ENCODE data around the gene SAMM50. TPM values are rescaled to one million over a fixed set of nuclear protein-coding genes. Genes with fewer than 3 reads are reported as not detected.

SAMM50 gene
- total and polyA plus RNA-seq, 12 donors = 15.3 to 90.6 (median 72.6) TPM

GRCh38 chr22:43931771-43932170 is 23.5 kb upstream of the SAMM50 start:
- Histone ChIP-seq H3K4me3 (no peak overlapping the region), H3K27me3 (peaks cover 0 to 18% (median 0%) of the 10 kb centered on the region in 7 donors), H3K27ac (no peak overlapping the region), H3K4me1 (peaks cover 0 to 4% (median 0%) of the 10 kb centered on the region in 9 donors), H3K9me3 (no peaks in the 10 kb centered on the region), H3K36me3 (no peaks in the 10 kb centered on the region)
- intact Hi-C loops (cut with DNase I) = no loop called here
- DNase-seq (no peak), ATAC-seq (no peak)
- TF ChIP-seq CTCF (IDR thresholded peaks at IDR 0.05) = no peak
- 63 to 70% methylated on average over 4 of the region's 4 CpGs for WGBS, 2 donors

GRCh38 chr22:43941449-43941848 is 13.8 kb upstream of the SAMM50 start:
- Histone ChIP-seq H3K27me3 (peaks cover 0 to 5% (median 0%) of the 10 kb centered on the region in 7 donors), H3K9me3 (peaks cover 0 to 13% (median 0%) of the 10 kb centered on the region in 11 donors), H3K36me3 (no peaks in the 10 kb centered on the region), H3K4me1 (no peaks in the 10 kb centered on the region), H3K27ac (no peak overlapping the region), H3K4me3 (no peak overlapping the region)
- ATAC-seq = no peak
- DNase-seq = no peak
- no peak for TF ChIP-seq CTCF (IDR thresholded peaks at IDR 0.05)
- intact Hi-C loops (cut with DNase I) = no loop called here
- WGBS, 2 donors = 79 to 81% methylated on average over 6 of the region's 6 CpGs

DNA sequence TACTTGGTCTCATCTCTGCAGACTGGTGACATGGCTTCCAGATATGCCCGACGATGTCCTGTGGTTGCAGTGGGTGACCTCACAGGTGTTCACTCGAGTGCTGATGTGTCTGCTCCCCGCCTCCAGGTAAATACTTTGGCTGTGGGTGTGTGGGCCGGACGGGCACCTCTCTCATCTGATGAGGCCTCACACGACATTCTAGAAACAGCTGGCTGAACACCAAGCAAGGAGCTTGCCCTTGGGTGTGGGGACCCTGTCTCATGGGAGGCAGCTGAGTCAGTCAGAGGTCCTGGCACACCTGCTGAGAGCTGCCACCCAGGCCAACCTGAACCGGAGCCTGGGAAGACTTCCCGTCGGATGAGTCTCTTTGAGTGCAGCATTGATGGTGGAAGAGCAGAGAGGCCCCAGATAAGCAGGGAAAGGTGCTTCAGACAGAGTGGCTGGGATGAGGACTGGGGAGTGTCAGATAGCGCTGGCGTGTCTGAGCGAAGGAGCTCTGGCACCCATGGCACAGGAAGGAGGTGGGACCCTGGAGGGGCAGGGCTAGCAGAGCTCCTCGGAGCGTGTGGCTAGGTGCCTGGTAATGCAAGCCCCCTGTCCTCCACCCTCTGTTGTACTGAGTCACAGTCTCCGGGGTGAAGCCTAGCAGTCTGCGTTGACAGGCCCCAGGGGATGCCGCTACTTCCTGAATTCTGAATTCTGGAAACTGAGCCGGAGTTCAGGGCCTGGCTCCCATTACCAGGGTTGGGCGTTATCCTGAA is 10.4 kb upstream of the SAMM50 start:
- Histone ChIP-seq H3K4me3 (no peak overlapping the region), H3K9me3 (peaks cover 0 to 13% (median 0%) of the 10 kb centered on the region in 11 donors), H3K27me3 (peaks cover 0 to 5% (median 0%) of the 10 kb centered on the region in 7 donors), H3K36me3 (no peaks in the 10 kb centered on the region), H3K27ac (no peak overlapping the region), H3K4me1 (no peaks in the 10 kb centered on the region)
- 76% methylated on average over 20 of the region's 20 CpGs for WGBS, 2 donors
- DNase-seq = no peak
- no peak for TF ChIP-seq CTCF (IDR thresholded peaks at IDR 0.05)
- ATAC-seq = no peak
- intact Hi-C loops (cut with DNase I) = no loop called here

- Histone ChIP-seq H3K4me1 (no peaks in the 10 kb centered on the region), H3K36me3 (no peaks in the 10 kb centered on the region), H3K27me3 (peaks cover 0 to 5% (median 0%) of the 10 kb centered on the region in 7 donors), H3K27ac (no peak overlapping the region), H3K4me3 (no peak overlapping the region), H3K9me3 (peaks cover 0 to 13% (median 0%) of the 10 kb centered on the region in 11 donors)
- TF ChIP-seq CTCF (IDR thresholded peaks at IDR 0.05) = peak; percentile 23 to 69 (median 55)
- 53 to 54% methylated on average over 12 of the region's 12 CpGs for WGBS, 2 donors
- intact Hi-C loops (cut with DNase I) = no loop called here
- ATAC-seq = peak; percentile 49 to 90 (median 78)
- DNase-seq = peak; percentile 37 to 53
Measured at GRCh38 chr22:43945632-43946383, 9.4 kb upstream of the SAMM50 start.
